AG10803 (cell line): ENCODE results near the gene EPHB4.

Source experiments
- DNase-seq: peaks from one replicate; pipeline ENCODE4 v3.0.0; 2010; ENCODE audit warnings: low read depth
- H3K4me3 ChIP-seq: 2 replicates; pipeline ENCODE4 v1.5.1; 2011; ENCODE audit warnings: mild to moderate bottlenecking, low read length, control low read depth
- TF ChIP-seq, protein P1 (sequence below): conservative IDR thresholded peaks from 2 replicates; pipeline ENCODE4 v1.5.1; 2011; ENCODE audit warnings: mild to moderate bottlenecking, low read length, control low read depth, inconsistent platforms

The EPHB4 gene

DNA sequence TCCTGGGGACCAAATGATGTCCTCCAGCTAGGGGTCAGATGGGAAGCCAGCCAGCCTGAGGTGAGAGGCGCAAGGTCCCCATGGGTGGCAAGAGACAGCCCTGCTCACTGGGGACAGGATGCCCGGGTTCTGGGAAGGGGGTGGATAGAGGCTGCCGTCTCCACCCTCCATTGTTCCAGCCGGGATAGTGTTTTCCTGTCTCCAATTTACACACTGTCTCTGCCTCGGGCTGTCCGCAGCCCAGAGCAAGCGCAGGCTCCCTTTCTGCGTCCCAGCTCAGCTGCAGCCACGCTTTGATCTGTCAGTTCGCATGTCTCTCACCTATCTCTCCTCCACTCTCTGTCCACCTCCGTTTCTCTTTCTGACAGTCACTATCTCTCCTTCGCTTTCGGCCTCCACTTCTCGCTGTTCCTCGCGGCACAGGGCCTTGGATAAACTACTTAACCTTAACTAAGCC lies 2.1 kb downstream of the EPHB4 start:
- peak; percentile 17 for DNase-seq
- peak overlapping the region; percentile 71 for H3K4me3 ChIP-seq

DNA sequence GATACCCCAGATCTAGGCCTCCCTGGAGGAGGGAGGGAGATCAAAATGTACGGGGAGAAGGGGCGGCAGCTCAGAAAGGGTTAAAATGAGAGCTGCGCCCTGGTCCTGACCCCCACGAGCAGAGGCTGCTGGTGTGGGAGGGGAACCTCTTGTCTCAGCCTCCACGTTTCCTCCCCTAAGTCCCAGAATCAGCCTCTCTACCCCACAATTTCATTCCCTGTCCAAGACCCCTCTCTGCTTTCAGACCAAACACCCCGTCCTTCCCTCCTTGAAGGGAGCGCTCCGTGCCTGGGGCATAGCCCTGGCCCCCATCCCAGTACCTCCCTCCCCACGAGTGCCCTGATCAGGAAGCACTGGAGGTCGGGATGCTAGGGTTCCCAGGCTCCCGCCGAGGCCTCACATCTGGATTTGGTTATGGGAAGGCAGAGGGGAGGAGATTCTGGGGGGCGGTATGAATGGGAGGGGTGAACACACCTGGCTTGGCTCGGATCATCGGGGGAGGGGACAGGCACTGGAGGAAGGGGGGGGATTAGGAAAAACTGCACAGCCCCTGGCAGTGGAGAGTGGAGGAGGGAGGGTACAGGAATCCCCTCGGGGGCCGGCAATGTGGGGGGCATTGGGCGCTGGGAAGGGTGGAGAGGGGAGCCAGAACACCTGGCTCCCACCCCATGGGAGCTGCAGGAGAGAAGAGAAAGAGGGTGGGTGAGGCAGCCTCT lies 2.7 kb downstream of the EPHB4 start:
- H3K4me3 ChIP-seq = peak overlapping the region; percentile 71
- DNase-seq = peak; percentile 25
- TF ChIP-seq, protein P1, sequence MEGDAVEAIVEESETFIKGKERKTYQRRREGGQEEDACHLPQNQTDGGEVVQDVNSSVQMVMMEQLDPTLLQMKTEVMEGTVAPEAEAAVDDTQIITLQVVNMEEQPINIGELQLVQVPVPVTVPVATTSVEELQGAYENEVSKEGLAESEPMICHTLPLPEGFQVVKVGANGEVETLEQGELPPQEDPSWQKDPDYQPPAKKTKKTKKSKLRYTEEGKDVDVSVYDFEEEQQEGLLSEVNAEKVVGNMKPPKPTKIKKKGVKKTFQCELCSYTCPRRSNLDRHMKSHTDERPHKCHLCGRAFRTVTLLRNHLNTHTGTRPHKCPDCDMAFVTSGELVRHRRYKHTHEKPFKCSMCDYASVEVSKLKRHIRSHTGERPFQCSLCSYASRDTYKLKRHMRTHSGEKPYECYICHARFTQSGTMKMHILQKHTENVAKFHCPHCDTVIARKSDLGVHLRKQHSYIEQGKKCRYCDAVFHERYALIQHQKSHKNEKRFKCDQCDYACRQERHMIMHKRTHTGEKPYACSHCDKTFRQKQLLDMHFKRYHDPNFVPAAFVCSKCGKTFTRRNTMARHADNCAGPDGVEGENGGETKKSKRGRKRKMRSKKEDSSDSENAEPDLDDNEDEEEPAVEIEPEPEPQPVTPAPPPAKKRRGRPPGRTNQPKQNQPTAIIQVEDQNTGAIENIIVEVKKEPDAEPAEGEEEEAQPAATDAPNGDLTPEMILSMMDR = no peak

More for the DNA sequence above, 2.1 kb downstream of the EPHB4 start:
- TF ChIP-seq, protein P1 = no peak

DNA sequence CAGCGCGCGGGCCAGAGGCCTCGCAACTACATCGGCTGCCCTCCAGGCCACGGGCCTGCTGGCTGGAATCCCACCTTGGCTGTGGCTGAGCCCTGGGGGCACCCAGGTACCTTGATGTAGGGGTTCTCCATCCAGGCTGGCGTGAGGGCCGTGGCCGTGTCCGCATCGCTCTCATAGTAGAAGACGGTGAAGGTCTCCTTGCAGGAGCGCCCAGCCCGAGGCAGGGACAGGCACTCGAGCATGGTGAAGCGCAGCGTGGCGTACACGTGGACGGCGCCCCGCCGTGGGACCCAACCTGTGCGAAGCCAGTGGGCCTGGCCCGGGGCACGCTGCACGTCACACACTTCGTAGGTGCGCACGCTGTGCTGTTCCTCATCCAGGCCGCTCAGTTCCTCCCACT lies 3.8 kb downstream of the EPHB4 start:
- no peak overlapping the region for H3K4me3 ChIP-seq
- DNase-seq = no peak
- TF ChIP-seq, protein P1 = no peak

DNA sequence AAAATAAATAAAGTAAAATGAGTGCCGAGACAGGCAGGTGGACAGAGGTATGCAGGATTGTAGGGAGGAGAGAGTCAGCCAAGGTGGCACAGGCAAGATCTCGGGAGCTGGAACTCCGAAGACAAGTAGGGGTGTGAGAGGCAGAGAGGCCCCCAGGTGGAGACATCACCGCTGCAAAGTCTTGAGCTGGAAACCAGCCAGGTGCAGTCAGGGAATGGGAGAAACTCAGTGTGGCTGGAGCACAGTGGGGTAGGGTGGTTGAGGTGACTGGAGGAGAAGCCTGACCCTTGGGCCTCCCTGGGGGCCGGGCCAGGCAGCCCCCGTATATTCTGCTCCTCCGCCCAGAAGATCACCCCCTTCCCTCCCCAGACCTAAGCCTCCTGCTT lies 4.2 kb downstream of the EPHB4 start:
- no peak overlapping the region for H3K4me3 ChIP-seq
- TF ChIP-seq, protein P1 = no peak
- no peak for DNase-seq

DNA sequence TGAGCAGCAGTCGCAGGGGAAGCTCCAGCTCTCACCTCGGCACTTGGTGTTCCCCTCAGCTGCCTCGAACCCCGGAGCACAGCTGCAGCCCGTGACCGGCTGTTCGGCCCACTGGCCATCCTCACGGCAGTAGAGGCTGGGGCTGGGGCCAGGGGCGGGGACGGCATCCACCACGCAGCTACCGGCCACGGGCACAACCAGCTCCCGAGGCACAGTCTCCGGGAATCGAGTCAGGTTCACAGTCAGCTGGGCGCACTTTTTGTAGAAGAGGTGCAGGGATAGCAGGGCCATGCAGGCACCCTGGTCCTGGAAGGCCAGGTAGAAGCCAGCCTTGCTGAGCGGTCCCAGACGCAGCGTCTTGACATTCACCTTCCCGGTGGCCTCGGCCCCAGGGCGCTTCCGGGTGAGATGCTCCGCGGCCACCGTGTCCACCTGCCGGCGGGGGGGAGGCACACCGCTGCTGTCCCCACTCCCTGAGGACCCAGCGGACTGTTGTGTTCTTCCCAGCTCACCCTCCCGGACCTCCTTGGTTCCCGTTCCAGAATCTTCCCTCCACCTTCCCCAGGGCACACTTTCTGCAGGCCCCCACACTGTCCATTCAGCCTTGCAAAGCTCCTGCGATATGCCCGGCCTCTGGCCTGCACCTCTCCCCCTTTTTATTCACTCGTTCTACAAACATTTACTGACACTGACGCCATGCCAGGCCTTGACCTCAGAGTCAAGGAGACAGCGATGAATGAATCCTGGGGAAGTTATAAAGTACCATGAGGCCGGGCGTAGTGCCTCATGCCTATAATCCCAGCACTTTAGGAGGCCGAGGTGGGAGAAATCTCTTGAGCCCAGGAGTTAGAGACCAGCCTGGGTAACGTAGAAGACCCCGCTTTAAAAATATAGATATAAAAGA lies 4.8 kb downstream of the EPHB4 start:
- DNase-seq = no peak
- TF ChIP-seq, protein P1 = no peak
- no peak overlapping the region for H3K4me3 ChIP-seq

DNA sequence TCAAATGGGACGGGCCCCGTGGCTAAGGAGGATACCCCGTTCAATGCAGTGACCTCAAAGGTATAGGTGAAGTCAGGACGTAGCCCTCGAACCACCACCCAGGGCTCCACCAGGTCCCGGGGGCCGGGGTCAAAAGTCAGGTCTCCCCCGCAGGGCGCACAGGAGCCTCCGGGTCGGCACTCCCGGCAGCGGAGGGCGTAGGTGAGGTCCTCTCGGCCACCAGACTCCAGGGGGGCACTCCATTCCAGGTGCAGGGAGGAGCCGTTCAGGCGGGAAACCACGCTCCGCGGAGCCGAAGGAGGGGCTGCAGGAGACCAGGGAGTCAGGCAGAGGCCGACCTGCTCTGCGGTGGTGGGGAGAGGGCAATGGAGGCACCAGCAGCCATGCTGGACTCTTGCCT lies 7.7 kb downstream of the EPHB4 start:
- no peak overlapping the region for H3K4me3 ChIP-seq
- TF ChIP-seq, protein P1 = no peak
- no peak for DNase-seq

DNA sequence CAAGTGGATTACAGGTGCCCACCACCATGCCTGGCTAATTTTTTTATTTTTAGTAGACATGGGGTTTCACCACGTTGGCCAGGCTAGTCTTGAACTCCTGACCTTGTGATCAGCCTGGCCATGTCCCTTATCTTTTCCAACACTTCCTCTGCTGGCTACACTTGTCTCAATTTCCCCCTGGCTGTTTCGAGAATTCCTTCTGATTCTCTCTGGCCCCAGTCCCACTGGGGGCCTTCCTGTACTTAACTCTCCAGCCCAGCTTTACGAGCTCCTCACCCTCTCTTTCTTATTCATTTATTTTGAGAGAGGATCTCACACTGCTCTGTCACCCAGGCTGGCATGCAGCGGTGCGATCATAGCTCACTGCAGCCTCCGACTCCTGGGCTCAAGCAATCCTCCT lies 8.5 kb downstream of the EPHB4 start:
- no peak overlapping the region for H3K4me3 ChIP-seq
- TF ChIP-seq, protein P1 = no peak
- no peak for DNase-seq
